ENCODE results near the gene MYO10.

GRCh38 chr5:16784088-16784487 lies 152.0 kb downstream of the MYO10 start:
- TF ChIP-seq, protein P1, sequence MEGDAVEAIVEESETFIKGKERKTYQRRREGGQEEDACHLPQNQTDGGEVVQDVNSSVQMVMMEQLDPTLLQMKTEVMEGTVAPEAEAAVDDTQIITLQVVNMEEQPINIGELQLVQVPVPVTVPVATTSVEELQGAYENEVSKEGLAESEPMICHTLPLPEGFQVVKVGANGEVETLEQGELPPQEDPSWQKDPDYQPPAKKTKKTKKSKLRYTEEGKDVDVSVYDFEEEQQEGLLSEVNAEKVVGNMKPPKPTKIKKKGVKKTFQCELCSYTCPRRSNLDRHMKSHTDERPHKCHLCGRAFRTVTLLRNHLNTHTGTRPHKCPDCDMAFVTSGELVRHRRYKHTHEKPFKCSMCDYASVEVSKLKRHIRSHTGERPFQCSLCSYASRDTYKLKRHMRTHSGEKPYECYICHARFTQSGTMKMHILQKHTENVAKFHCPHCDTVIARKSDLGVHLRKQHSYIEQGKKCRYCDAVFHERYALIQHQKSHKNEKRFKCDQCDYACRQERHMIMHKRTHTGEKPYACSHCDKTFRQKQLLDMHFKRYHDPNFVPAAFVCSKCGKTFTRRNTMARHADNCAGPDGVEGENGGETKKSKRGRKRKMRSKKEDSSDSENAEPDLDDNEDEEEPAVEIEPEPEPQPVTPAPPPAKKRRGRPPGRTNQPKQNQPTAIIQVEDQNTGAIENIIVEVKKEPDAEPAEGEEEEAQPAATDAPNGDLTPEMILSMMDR (IDR thresholded peaks at IDR 0.05), result no peak
- TF ChIP-seq POLR2A (IDR thresholded peaks at IDR 0.05), result no peak
